ENCODE results near the gene ZNF420.
"Not testable (repeated sequence)": the region's sequence is repeated elsewhere in the genome, so short reads cannot be mapped to it uniquely, and the experiment has no call there.

ZNF420 gene
- 16.5 reads per million, percentile 42 among the genes with 10 or more reads in this experiment for total RNA-seq

GRCh38 chr19:37077934-37078716 lies at the start of gene ZNF420:
TSS of gene ZNF420 (plus strand) at chr19:37078433. CDS start at chr19:37089119, 10,686 bp downstream.
- DNase-seq = peak; percentile 84

GRCh38 chr19:37045140-37045539 lies 33.1 kb upstream of the ZNF420 start:
- DNase-seq = no peak

- no peak for DNase-seq
These were observed 22.9 kb upstream of the ZNF420 start for GRCh38 chr19:37055330-37055729.

- no peak for DNase-seq
These were observed 21.5 kb upstream of the ZNF420 start for GRCh38 chr19:37056776-37057175.

GRCh38 chr19:37059142-37059541 lies 19.1 kb upstream of the ZNF420 start:
- no peak for DNase-seq

GRCh38 chr19:37064886-37065285 lies 13.3 kb upstream of the ZNF420 start:
- not testable (repeated sequence) for DNase-seq

- DNase-seq = no peak
These were observed 4.1 kb upstream of the ZNF420 start for GRCh38 chr19:37074111-37074510.

GRCh38 chr19:37074819-37075362 lies 3.3 kb upstream of the ZNF420 start:
- no peak for DNase-seq

GRCh38 chr19:37076524-37076923 lies 1.7 kb upstream of the ZNF420 start:
- DNase-seq = not testable (repeated sequence)

GRCh38 chr19:37077501-37077933 lies 716 bp upstream of the ZNF420 start:
- DNase-seq = no peak

- DNase-seq = no peak
These were observed 442 bp downstream of the ZNF420 start for GRCh38 chr19:37078717-37079032.

GRCh38 chr19:37079238-37079637 lies 1.0 kb downstream of the ZNF420 start:
- DNase-seq = no peak

- no peak for DNase-seq
These were observed 4.1 kb downstream of the ZNF420 start for GRCh38 chr19:37082307-37082706.

GRCh38 chr19:37087110-37087509 lies 8.9 kb downstream of the ZNF420 start:
- DNase-seq = no peak

GRCh38 chr19:37095859-37096258 lies 17.6 kb downstream of the ZNF420 start:
- DNase-seq = no peak

- DNase-seq = no peak
These were observed 20.3 kb downstream of the ZNF420 start for GRCh38 chr19:37098570-37098969.

- not testable (repeated sequence) for DNase-seq
These were observed 25.9 kb downstream of the ZNF420 start for GRCh38 chr19:37104135-37104534.

GRCh38 chr19:37111753-37112152 lies 33.5 kb downstream of the ZNF420 start:
- not testable (repeated sequence) for DNase-seq

- DNase-seq = no peak
These were observed 35.8 kb downstream of the ZNF420 start for GRCh38 chr19:37114001-37114400.

GRCh38 chr19:37122093-37122492 lies 43.9 kb downstream of the ZNF420 start:
- not testable (repeated sequence) for DNase-seq

- DNase-seq = no peak
These were observed 50.0 kb downstream of the ZNF420 start for GRCh38 chr19:37127999-37128820.

GRCh38 chr19:37128821-37129177 lies 50.6 kb downstream of the ZNF420 start:
- no peak for DNase-seq

- no peak for DNase-seq
These were observed 57.9 kb downstream of the ZNF420 start for GRCh38 chr19:37136111-37136510.

GRCh38 chr19:37148214-37148613 lies 70.0 kb downstream of the ZNF420 start:
- no peak for DNase-seq

All from effector CD4-positive, alpha-beta T cell (primary cell).